GM18526 (cell line): Measurements from ENCODE around the gene STMP1.

ENCODE experiments used
- POLR2A ChIP-seq: IDR thresholded peaks from 3 replicates; pipeline ENCODE4 v1.6.1; 2011; ENCODE audit not compliant: insufficient read length; ENCODE audit errors: extremely low read depth

STMP1 gene

DNA sequence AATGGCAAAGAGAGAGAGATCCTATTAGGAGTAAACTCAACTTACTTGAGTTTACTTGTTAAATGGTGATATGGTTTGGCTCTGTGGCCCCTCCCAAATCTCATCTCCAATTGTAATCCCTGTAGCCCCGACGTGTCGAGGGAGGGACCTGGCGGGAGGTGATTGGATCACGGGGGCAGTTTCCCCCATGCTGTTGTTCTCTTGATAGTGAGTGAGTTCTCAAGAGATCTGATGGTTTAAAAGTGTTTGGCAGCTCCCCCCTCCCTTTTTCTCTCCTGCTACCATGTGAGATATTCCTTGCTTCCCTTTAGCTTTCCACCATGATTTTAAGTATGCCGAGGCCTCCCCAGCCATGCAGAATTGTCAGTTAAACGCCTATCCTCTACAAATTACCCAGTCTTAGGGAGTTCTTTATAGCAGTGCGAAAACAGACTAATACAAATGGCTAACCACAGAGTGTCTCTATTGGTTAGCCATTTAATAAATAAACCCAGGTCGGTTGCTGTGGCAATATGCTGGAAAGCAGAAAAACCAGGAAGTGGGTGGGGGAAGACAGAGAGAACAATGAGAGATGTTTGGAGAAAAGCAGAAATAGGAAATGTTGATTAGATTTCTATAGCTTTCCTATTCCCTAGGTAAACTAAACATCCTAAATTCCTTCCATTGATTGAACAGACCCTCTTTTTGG is 3.0 kb upstream of the STMP1 start:
- TF ChIP-seq POLR2A: no peak

DNA sequence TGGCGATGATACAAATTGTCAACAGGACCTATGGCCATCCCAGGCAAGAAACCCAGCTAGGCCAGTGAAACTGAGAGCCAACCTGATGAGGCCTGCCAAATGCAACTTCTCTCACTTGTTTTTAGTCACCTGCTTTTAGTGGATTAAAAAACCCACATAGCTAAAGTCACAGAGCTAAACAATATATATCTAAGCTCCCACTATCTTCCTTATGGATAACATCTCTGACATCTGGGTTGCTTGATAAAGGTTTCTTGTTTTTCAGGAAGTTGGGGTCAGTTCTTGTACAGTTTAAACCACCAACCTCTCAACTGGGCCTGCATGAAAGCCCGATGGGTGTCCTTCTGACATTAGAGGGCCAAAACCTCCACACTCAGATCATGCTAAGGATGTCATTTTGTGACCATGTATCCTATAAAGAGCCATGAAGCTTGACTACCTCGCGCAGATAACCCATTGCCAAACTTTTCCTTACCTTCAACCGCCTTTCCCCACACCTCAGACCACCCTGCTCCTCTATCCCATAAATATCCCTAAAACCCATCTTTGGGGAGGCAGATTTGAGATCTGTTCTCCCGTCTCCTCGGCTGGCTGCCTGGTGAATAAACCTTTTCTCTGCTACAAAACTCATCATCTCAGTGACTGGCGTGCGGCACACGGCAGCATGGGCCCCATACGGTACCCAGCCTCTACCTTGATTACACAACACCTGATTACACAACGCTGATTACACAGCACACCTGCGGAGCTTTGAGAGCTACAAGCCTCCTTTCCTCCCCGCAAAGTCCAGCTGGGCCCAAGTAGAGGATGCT is 797 bp upstream of the STMP1 start:
- TF ChIP-seq POLR2A: no peak

DNA sequence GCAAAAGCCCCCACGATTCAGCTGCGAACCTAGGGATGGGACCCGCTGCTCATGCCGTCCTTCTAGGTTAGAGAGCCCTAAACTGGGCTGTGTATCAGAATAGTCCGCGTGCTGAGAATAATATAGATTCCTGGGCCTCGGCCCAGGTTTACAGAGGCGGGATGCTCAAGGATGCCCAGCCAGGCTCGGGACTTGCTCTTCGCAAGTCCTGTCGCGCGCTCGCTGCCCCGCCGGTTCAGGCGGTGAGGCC is 266 bp upstream of the STMP1 start:
- no peak for TF ChIP-seq POLR2A

DNA sequence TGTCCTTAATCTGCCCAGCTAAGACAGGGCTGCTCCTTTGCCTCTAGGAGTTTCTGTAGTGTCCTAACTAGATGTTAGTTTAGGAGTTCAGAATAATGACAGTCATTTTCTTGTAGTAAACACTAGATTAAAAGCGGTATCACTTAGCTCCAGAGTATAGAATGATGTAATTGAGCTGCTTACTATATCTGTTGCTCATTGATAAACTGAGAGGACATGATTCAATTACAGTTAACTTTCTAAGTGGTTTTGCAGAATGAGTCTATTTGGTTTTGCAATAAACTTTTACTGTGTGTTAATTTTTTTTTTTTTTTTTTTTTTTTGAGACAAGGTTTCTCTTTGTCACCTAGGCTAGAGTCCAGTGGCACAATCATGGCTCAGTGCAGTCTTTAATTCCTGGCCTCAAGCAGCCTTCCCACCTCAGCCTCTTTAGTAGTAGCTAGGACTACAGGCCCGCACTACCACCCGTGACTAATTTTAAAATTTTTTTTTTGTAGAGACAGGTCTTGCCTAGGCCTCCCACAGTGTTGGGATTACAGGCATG is 1.8 kb downstream of the STMP1 start:
- no peak for TF ChIP-seq POLR2A

DNA sequence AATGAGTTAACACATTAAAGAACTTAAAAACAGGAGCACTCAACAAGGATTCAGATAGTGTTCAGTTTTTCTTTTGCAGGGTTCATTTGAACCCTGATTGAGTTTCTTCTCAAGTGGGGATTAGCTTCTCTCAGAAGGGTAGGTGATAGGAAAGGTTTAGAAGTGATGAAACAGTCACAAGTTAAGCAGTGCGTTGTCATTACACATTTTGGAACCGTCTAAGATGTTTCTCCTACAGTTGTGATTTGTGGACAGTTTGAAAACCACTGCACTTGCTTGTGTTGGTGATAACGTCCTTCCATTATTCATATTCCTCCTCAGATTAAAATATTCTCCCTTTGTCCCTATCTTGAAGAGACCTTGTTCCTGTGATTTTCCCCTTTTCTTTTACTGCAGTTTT is 2.7 kb downstream of the STMP1 start:
- no peak for TF ChIP-seq POLR2A

DNA sequence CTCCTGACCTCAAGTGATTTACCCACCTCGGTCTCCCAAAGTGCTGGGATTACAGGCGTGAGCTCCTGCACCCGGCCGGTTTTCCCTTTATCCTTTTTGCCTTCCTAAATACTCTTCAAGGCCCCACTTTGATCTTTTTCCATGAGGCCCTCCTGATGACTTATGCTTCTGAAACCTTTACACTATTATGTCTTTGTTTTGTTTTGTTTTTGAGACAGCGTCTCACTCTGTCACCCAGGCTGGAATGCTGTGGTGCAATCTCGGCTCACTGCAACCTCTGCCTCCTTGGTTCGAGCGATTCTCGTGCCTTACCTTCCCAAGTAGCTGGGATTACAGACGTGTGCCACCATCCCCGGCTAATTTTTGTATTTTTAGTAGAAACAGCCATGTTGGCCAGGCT is 3.8 kb downstream of the STMP1 start:
- no peak for TF ChIP-seq POLR2A

DNA sequence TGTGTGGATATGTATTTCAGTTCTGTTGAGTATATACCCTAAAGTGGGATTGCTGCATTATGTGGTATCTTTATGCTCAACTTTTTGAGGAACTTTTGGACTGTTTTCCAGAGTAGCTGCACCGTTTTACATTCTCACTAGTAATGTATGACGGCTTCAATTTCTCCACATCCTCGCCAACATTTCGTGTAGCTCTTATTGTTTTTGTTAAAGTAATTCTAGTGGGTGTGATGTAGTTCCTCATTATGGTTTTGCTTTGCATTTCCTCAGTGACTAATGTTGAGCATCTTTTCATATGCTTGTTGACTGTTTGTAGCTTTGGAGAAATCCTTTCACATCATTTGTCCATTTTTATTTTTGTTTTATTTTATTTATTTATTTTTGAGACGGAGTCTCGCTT is 4.5 kb downstream of the STMP1 start:
- no peak for TF ChIP-seq POLR2A

DNA sequence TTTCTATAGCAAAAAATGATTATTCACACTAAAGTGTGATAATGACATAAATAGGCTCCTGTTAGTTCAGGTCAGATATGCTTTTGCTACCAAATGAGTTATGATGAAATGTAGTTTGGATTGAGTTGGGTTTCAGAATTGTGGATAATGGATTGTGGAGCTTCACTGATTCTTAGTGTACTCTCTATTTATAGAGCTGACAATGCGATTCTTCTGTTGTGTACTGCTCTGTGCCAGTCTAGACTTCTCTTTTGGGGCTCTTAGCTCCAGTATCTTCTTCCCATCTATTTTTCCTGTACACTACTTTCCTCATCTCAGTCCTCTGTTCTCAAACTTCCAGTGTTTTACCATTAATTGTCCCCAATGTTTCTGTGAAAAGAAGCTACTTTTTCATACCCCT is 7.5 kb downstream of the STMP1 start:
- no peak for TF ChIP-seq POLR2A

DNA sequence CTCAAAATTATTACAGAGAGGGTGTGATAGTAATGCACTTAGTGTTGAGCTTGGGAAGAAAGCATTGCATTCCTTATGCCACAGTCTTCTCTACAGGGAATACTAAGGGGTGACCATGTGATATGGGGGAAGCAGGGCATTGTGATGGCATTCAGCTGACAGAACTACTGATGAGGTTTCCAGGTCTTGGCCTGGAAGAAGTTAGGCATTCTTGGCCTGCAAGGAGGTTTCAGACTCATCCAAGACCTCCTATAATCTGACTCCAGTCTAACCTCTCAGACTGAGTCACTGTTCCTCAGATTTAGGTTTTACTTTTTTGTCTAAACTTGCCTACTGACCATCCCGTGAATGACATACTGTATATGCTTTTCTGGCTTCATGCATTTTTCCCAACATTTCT is 7.9 kb downstream of the STMP1 start:
- no peak for TF ChIP-seq POLR2A

DNA sequence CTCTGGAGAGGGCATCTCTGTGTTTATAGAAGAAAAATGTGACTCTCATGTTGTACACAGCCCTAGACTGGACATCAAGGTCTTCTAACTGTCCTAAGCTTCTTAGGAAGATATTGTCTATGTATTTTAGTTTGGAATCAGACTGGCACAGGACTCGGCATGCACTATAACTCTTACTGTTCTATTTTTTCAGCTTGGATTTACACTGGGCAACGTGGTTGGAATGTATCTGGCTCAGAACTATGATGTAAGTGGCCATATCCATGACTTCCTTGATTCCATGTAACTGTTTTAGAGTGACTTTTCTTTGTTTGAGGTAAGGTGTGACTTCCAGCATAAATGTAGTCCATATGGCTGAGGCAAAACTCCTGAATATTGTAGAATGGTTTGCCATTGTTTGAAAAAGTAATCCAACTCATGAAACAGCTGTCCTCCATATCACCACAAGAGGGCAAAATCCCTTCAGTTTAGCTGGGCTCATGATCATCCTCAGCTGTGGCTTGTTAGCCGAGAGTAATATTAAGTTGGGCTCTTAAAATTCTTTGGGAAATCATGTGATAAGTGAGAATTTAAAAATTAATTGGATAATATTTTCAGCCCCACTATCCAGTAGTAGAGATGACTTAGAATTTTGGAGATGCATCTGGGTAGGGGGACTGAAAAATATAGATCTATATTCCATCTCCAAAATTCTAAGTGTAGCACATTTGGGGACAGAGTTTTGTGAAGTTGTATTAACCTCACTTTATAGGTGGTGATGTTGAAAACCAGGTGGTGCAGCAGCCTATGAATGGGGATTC is 10.4 kb downstream of the STMP1 start:
- TF ChIP-seq POLR2A: no peak

DNA sequence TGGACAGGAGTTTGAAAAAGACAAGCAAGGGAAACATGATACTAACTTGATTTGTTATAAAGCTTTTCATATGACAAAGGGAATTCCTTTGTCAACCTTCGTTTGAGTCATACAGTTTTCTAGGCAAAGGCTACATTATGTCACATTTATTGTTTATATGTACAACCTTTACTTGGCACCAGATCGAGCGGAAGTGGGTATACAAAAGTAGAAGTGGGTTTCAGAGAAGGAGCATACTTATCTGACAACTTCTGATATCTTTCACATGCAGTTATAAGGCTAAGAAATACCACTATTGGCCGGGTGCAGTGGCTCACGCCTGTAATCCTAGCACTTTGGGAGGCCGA is 11.0 kb downstream of the STMP1 start:
- no peak for TF ChIP-seq POLR2A

DNA sequence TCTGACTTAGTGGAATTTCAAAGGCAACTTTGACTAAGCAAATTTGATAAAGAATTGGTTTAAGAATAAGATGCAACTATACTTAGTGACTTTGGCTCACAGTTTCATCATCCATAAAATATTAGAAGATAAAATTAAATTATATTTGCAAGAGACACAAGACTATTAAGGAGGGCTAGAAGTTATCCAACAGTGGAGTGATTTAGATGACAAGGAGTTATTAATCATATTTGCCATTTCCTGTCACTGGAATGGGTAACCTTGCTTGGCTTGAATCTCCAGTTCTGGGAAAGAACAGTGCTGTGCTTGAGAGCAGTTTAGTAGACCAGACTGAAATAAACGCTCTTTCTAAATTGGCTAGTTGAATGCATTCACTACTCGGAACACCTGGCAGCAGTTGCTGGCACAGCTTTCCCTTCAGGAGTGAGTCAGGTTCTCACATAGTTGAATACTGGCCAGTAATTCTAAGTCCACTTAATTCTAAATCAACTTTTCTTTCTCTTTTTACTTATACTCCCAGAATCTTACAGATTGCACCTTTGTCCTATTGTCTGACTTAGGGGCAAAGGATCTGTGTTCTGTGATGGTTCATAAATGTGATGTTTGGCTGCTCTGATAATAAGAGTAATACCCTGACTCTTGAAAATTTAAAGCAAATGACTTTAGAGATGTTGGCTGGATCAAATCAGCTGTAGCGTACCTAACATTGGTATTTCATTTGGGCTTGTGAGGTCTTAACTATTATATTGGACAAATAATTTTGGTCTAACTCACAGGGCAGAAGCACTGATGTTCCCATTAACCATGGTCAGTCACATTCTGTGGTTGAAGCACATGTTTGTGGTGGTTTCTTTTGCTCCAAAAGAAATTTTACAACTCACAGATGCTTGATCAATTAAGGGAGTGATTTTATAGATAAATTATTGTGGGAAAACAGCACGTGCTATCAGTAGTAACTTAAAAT is 16.6 kb downstream of the STMP1 start:
- TF ChIP-seq POLR2A: no peak

DNA sequence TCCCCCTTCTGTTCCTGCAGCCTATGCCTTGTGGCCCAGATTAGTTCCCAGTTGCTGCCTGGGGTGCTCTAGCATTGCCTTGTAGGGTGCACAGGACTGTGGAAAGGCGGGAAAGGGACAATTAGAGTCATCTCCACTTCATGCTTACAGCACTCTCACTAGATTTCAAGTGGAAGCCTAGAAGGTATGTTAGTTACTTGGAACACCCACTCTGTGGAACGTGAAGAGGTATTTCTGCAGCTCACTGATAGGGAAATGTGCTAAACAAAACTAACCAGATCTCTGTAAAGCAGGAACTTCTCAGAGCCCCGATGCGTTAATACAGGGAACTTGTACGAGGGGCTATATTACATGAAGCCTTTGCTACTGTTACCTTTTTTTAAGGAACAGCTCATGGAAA is 19.4 kb downstream of the STMP1 start:
- TF ChIP-seq POLR2A: no peak

DNA sequence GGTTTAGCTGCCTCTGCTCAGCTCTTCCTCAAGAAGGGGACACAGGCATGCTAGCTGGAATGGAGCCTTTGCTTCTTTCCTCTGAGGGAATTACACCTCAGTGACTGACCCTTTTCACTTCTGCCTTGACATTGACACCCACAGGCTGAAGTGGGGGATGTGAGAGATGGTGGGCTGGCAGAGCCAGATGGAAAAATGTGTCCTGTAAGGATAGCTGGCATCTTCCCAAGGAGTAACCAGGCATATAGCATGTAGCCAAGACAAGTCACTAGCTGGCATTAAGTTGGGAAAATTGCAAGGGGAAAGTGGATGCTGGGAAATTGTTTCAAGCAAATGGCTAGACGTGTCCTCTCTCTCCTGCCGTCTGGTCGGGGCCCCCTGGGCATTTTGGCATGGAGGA is 19.9 kb downstream of the STMP1 start:
- no peak for TF ChIP-seq POLR2A

DNA sequence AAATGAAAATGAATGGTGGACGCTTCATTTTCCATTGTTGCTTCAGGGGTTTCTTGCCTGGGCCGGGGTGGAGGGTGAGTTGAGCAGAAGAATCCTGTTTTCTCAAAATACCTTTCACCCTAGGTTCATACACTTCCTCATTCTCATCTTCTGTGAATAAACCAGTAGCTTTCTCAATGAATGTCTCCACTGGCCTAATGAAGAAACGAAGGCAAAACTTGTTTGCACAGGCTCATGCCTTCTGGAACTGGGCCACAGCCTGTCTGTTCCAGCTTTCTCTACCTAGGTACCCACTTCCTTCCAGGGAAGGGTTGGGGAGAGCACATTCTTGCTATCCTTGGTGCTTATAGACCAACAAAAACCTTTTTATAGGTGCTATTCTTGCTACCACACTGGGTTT is 21.3 kb downstream of the STMP1 start:
- no peak for TF ChIP-seq POLR2A
